H1 (cell line): ENCODE results near the gene GNS. TPM values are rescaled to one million over a fixed set of nuclear protein-coding genes. Genes with fewer than 3 reads are reported as not detected.

Experiments
- CTCF ChIA-PET: fragments of 300-600 bp; sonication (Branson Sonifier 250); formaldehyde crosslinking; loops from one replicate; lab custom pipeline; 2021; ENCODE audit not compliant: partially characterized antibody; lab: Charles Lee
- POLR2A ChIA-PET: fragments of 300-600 bp; sonication (Branson Sonifier 250); formaldehyde crosslinking; loops from one replicate; lab custom pipeline; 2021; ENCODE audit warnings: inconsistent platforms; ENCODE audit not compliant: partially characterized antibody; lab: Charles Lee
- DNase-seq, 2 experiments: peaks; one replicate each; pipeline versions ENCODE4 v3.0.0 to v3.0.0-alpha.2; 2010 to 2022; ENCODE audit warnings: low spot score in 2 of 2, low read depth in 1 of 2, mixed read lengths in 1 of 2
- FAIRE-seq: peaks from 2 replicates; lab custom pipeline; 2011; peaks lifted over from hg19 to GRCh38; lab: Jason Lieb, UNC
- H2AFZ ChIP-seq: 2 replicates; pipeline ENCODE4 v1.8.1; 2012; ENCODE audit warnings: low read length, inconsistent platforms
- H2AK5ac ChIP-seq: 2 replicates; pipeline ENCODE4 v1.6.1; 2013; ENCODE audit warnings: low read depth, low read length
- H2BK120ac ChIP-seq: replicated peaks from 2 replicates; pipeline ENCODE3; 2013; ENCODE audit warnings: low read depth, low read length, inconsistent platforms
- H2BK12ac ChIP-seq: 2 replicates; pipeline ENCODE4 v1.6.1; 2013; ENCODE audit warnings: low read depth, low read length
- H2BK15ac ChIP-seq: 2 replicates; pipeline ENCODE4 v1.6.1; 2013; ENCODE audit warnings: low read length
- H2BK20ac ChIP-seq: 2 replicates; pipeline ENCODE4 v1.6.1; 2013; ENCODE audit warnings: low read length
- H2BK5ac ChIP-seq: 2 replicates; pipeline ENCODE4 v1.6.1; 2013; ENCODE audit warnings: low read depth, low read length
- H3K14ac ChIP-seq: 2 replicates; pipeline ENCODE4 v1.6.1; 2013; ENCODE audit warnings: inconsistent platforms; ENCODE audit not compliant: insufficient read length
- H3K18ac ChIP-seq: 2 replicates; pipeline ENCODE4 v1.6.1; 2013; ENCODE audit warnings: low read length; ENCODE audit errors: extremely low read depth
- H3K23ac ChIP-seq: 2 replicates; pipeline ENCODE4 v1.6.1; 2013; ENCODE audit warnings: inconsistent platforms; ENCODE audit not compliant: insufficient read length
- H3K23me2 ChIP-seq: 2 replicates; pipeline ENCODE4 v1.6.1; 2013; ENCODE audit warnings: low read depth, low read length
- H3K27ac ChIP-seq: 2 replicates; pipeline ENCODE4 v1.6.1; 2011; ENCODE audit warnings: low read depth, low read length, inconsistent platforms
- H3K27me3 ChIP-seq, 4 experiments: replicated peaks in 1 of 4; 1 replicate in 1 of 4; 2 replicates in 3 of 4; pipeline versions ENCODE4 v1.6.1 to v1.8.1; 2011 to 2013; ENCODE audit warnings: low read length in 3 of 4, mild to moderate bottlenecking in 3 of 4, inconsistent platforms in 2 of 4, mixed read lengths in 2 of 4, moderate library complexity in 1 of 4; ENCODE audit not compliant: control insufficient read depth in 3 of 4, insufficient read depth in 3 of 4; ENCODE audit errors: extremely low read depth in 1 of 4
- H3K36me3 ChIP-seq, 4 experiments: 2 replicates each; pipeline versions ENCODE4 v1.6.1 to v1.8.1; 2011 to 2013; ENCODE audit warnings: mild to moderate bottlenecking in 4 of 4, low read length in 3 of 4, moderate library complexity in 2 of 4, control low read depth in 1 of 4, inconsistent platforms in 1 of 4; ENCODE audit not compliant: insufficient read depth in 4 of 4, control insufficient read depth in 2 of 4
- H3K4ac ChIP-seq: replicated peaks from 2 replicates; pipeline ENCODE3; 2013; ENCODE audit warnings: low read length, low read depth, mixed read lengths, inconsistent platforms; ENCODE audit not compliant: insufficient read length
- H3K4me1 ChIP-seq, 4 experiments: replicated peaks in 1 of 4; 1 replicate in 1 of 4; 2 replicates in 3 of 4; pipeline versions ENCODE4 v1.6.1 to v1.8.1; 2011 to 2013; ENCODE audit warnings: low read length in 3 of 4, inconsistent platforms in 2 of 4, mixed read lengths in 1 of 4; ENCODE audit not compliant: insufficient read depth in 4 of 4, control insufficient read depth in 3 of 4
- H3K4me2 ChIP-seq, 2 experiments: 2 replicates each; pipeline versions ENCODE4 v1.6.1 to v1.8.1; 2011 to 2013; ENCODE audit warnings: low read depth in 2 of 2, low read length in 2 of 2, control low read depth in 1 of 2, inconsistent platforms in 1 of 2, mild to moderate bottlenecking in 1 of 2; ENCODE audit not compliant: insufficient read depth in 1 of 2
- H3K4me3 ChIP-seq, 4 experiments: fragments of 200-600, 300-600 bp in 1 of 4; sonication (generic), shearing (Covaris generic), sonication (Bioruptor Twin) in 1 of 4; 2 replicates each; pipeline versions ENCODE4 v1.5.1 to v1.8.1; 2011 to 2016; ENCODE audit warnings: low read length in 4 of 4, low read depth in 3 of 4, control low read depth in 2 of 4, inconsistent platforms in 2 of 4, mild to moderate bottlenecking in 2 of 4, mixed read lengths in 1 of 4, moderate library complexity in 1 of 4; ENCODE audit not compliant: insufficient read depth in 2 of 4; ENCODE audit errors: extremely low read depth in 1 of 4
- H3K56ac ChIP-seq: replicated peaks from 2 replicates; pipeline ENCODE3; 2013; ENCODE audit warnings: low read depth, mild to moderate bottlenecking, mixed read lengths, low read length, inconsistent platforms; ENCODE audit not compliant: insufficient read length
- H3K79me1 ChIP-seq: 2 replicates; pipeline ENCODE4 v1.6.1; 2013; ENCODE audit warnings: low read depth, low read length, control low read depth
- H3K79me2 ChIP-seq, 2 experiments: 2 replicates each; pipeline versions ENCODE4 v1.6.1 to v1.8.1; 2012 to 2013; ENCODE audit warnings: low read length in 2 of 2, mild to moderate bottlenecking in 2 of 2, inconsistent platforms in 1 of 2; ENCODE audit not compliant: insufficient read depth in 2 of 2, control insufficient read depth in 1 of 2
- H3K9ac ChIP-seq, 4 experiments: replicated peaks in 1 of 4; 1 replicate in 1 of 4; 2 replicates in 3 of 4; pipeline versions ENCODE4 v1.6.1 to v1.8.1; 2011 to 2013; ENCODE audit warnings: low read depth in 3 of 4, low read length in 3 of 4, control low read depth in 2 of 4, mild to moderate bottlenecking in 2 of 4, moderate library complexity in 2 of 4, inconsistent platforms in 1 of 4; ENCODE audit errors: extremely low read depth in 1 of 4
- H3K9me3 ChIP-seq, 2 experiments: 2 replicates each; pipeline versions ENCODE4 v1.6.1 to v1.8.1; 2012 to 2013; ENCODE audit warnings: mild to moderate bottlenecking in 2 of 2, moderate library complexity in 2 of 2, control low read depth in 1 of 2, inconsistent platforms in 1 of 2, low read depth in 1 of 2, low read length in 1 of 2, mixed read lengths in 1 of 2; ENCODE audit not compliant: insufficient read depth in 2 of 2
- H4K20me1 ChIP-seq, 2 experiments: replicated peaks in 1 of 2; 2 replicates each; pipeline versions ENCODE3 to v1.8.1; 2011 to 2013; ENCODE audit warnings: inconsistent platforms in 2 of 2, low read length in 2 of 2, mild to moderate bottlenecking in 1 of 2; ENCODE audit not compliant: insufficient read depth in 2 of 2, control insufficient read depth in 1 of 2
- H4K5ac ChIP-seq: 2 replicates; pipeline ENCODE4 v1.6.1; 2013; ENCODE audit warnings: low read length, low read depth, mixed read lengths, inconsistent platforms; ENCODE audit not compliant: insufficient read length
- H4K8ac ChIP-seq: 2 replicates; pipeline ENCODE4 v1.8.0; 2013; ENCODE audit warnings: mild to moderate bottlenecking, moderate library complexity, low read length, inconsistent platforms; ENCODE audit not compliant: insufficient read depth; ENCODE audit errors: extremely low read depth
- H4K91ac ChIP-seq: replicated peaks from 2 replicates; pipeline ENCODE3; 2013; ENCODE audit warnings: low read length, mixed read lengths, inconsistent platforms; ENCODE audit not compliant: insufficient read length
- CTBP2 ChIP-seq: IDR thresholded peaks from 2 replicates; pipeline ENCODE4 v1.7.0; 2011; ENCODE audit warnings: borderline replicate concordance, mild to moderate bottlenecking, moderate library complexity, mixed read lengths, low read length; ENCODE audit not compliant: insufficient read depth, insufficient read length
- EZH2 ChIP-seq: fragments of 200-600 bp; sonication (generic); IDR thresholded peaks from 2 replicates; pipeline ENCODE4 v1.7.1; 2012; ENCODE audit warnings: low read depth, mild to moderate bottlenecking, moderate library complexity, low read length, inconsistent platforms; ENCODE audit not compliant: severe bottlenecking
- GTF2F1 ChIP-seq: IDR thresholded peaks from 2 replicates; pipeline ENCODE4 v1.6.1; 2012; ENCODE audit warnings: low read depth, low read length, improper control_type of control experiment, borderline replicate concordance
- JUN ChIP-seq: IDR thresholded peaks from 2 replicates; pipeline ENCODE4 v1.6.1; 2011; ENCODE audit warnings: low read depth, mild to moderate bottlenecking, improper control_type of control experiment, low read length
- MAFK ChIP-seq: IDR thresholded peaks from 2 replicates; pipeline ENCODE4 v1.6.1; 2012; ENCODE audit warnings: low read depth, mild to moderate bottlenecking, improper control_type of control experiment, low read length
- MAX ChIP-seq: IDR thresholded peaks from 2 replicates; pipeline ENCODE4 v1.6.1; 2012; ENCODE audit warnings: inconsistent platforms
- PHF8 ChIP-seq: fragments of 200-600 bp; sonication (generic); conservative IDR thresholded peaks from 2 replicates; pipeline ENCODE4 v1.7.1; 2012; ENCODE audit warnings: low read depth, mild to moderate bottlenecking, inconsistent platforms, low read length, moderate library complexity
- RXRA ChIP-seq: IDR thresholded peaks from 2 replicates; pipeline ENCODE4 v1.6.1; 2011; ENCODE audit warnings: low read depth, mild to moderate bottlenecking, low read length, moderate library complexity; ENCODE audit not compliant: insufficient read depth
- WGBS, 2 experiments: shearing (Covaris generic) in 1 of 2; methylation state at CpG; one replicate each; pipeline versions ENCODE4 v1.1.6 to v1.1.7; 2013 to 2015; ENCODE audit warnings: low lambda C conversion rate in 2 of 2, mixed read lengths in 2 of 2, inconsistent platforms in 1 of 2, low coverage in 1 of 2, missing lambda C conversion rate in 1 of 2; ENCODE audit not compliant: insufficient replicate concordance in 2 of 2, insufficient coverage in 1 of 2, insufficient read length in 1 of 2; ENCODE audit errors: extremely low coverage in 1 of 2, missing lambda C conversion rate in 1 of 2; 5-methylcytosine and 5-hydroxymethylcytosine counted together
- polyA plus RNA-seq, 7 experiments: library from polyadenylated mRNA; depleted of rRNA in 3 of 7; stranded (reverse) in 5 of 7; unstranded in 2 of 7; fragments of >200 nt in 5 of 7; fragments of 200-250 nt in 2 of 7; gene quantifications; 1 replicate in 5 of 7; 2 replicates in 1 of 7; 4 replicates in 1 of 7; pipeline versions ENCODE4 v1.2.1 to v1.2.3, GENCODE V29; 2011 to 2013; ENCODE audit warnings: missing spikeins in 2 of 7, mixed read lengths in 2 of 7
- total RNA-seq: library from RNA; stranded (reverse); fragmentation: NEBNext Ultra II Directional; extraction: Animal tissue kit (Norgen Biotek cat#: 25700); gene quantifications from 2 replicates; pipeline ENCODE4 v1.2.1, GENCODE V29; 2021
- TF ChIP-seq, protein P1 (sequence below): IDR thresholded peaks from 2 replicates; pipeline ENCODE4 v1.6.1; 2012; ENCODE audit warnings: low read length, inconsistent platforms

Gene GNS
- total and polyA plus RNA-seq, 2 of the 8 experiments (the other 6 are each of a cell fraction or from before 2014, with no cell fraction given) = 16.0 to 28.5 TPM

DNA sequence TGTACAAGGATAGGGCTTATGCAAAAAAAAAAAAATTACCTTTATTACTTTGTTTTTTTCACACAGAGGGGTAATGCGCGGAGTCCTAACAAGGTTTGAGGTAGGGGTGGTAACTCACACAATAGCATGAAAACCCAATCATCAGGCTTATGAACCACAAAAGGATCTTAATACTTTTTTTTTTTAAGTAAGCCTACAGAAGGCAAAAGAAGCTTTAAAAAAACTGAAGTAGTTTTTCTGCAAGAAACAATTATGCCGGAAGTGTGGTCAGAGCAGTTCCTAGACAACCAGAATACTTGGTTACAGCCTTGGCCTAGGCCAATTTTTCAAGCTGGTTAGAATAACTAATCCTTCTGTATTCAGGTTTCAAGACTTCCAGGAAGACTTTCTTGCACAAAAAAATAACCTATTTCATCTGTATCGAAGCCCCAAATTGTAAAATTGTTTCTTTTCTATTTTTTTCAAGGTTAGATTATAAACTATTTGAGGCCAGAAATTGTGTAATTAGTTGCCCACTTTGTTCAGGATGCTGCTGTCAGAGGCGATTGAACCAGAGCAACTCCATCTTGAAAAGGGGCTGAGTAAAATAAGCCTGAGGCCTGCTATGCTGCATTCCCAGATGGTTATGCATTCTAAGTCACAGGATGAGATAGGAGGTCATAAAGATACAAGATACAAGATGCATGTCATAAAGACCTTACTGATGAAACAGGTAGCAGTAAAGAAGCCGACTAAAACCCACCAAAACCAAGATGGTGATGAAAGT is 1.8 kb upstream of the GNS start:
- Histone ChIP-seq H3K36me3 (no peaks in the 10 kb centered on the region), H3K9ac (no peak overlapping the region), H3K27me3 (no peaks in the 10 kb centered on the region), H3K4ac (no peak overlapping the region), H3K23me2 (peaks cover 5% of the 10 kb centered on the region), H2BK120ac (no peak overlapping the region), H3K4me1 (no peaks in the 10 kb centered on the region; a peak in 1 of 7 replicates), H3K56ac (no peak overlapping the region), H3K18ac (no peak overlapping the region), H3K14ac (no peak overlapping the region), H3K27ac (no peak overlapping the region), H2BK15ac (no peak overlapping the region), H4K8ac (no peak overlapping the region), H3K4me3 (no peak overlapping the region), H3K79me2 (peaks cover 0 to 16% of the 10 kb centered on the region in 2 experiments; a peak in 3 of 4 replicates), H4K5ac (no peak overlapping the region), H2BK12ac (no peak overlapping the region), H2AK5ac (no peak overlapping the region), H3K79me1 (peaks cover 4% of the 10 kb centered on the region; the same call in 1 of the 2 replicates), H2AFZ (no peak overlapping the region), H2BK5ac (no peak overlapping the region), H3K9me3 (no peaks in the 10 kb centered on the region), H4K91ac (no peak overlapping the region), H3K23ac (no peak overlapping the region), H2BK20ac (no peak overlapping the region), H3K4me2 (no peak overlapping the region; a peak in 1 of 4 replicates), H4K20me1 (no peaks in the 10 kb centered on the region)
- no peak for DNase-seq
- ChIA-PET POLR2A (no interaction called here), CTCF (interaction anchor here (0.6 to 1.8 kb wide), 3 partner anchors 36 to 458 kb away, joined by 3 to 7 read pairs (median 4); no protein-coding TSS in a partner anchor)
- FAIRE-seq = no peak
- WGBS, 2 experiments = 95% methylated on average over 6 of the region's 6 CpGs; no CpG with 5 or more reads in 1 of the 2 experiments
- TF ChIP-seq RXRA = no peak
- TF ChIP-seq JUN = no peak
- TF ChIP-seq EZH2 = no peak
- no peak for TF ChIP-seq GTF2F1
- TF ChIP-seq, protein P1, sequence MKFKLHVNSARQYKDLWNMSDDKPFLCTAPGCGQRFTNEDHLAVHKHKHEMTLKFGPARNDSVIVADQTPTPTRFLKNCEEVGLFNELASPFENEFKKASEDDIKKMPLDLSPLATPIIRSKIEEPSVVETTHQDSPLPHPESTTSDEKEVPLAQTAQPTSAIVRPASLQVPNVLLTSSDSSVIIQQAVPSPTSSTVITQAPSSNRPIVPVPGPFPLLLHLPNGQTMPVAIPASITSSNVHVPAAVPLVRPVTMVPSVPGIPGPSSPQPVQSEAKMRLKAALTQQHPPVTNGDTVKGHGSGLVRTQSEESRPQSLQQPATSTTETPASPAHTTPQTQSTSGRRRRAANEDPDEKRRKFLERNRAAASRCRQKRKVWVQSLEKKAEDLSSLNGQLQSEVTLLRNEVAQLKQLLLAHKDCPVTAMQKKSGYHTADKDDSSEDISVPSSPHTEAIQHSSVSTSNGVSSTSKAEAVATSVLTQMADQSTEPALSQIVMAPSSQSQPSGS = no peak
- TF ChIP-seq MAFK = no peak
- TF ChIP-seq PHF8 = no peak
- TF ChIP-seq CTBP2 = no peak
- no peak for TF ChIP-seq MAX
